Daoy (cell line): ENCODE measurements around the gene CTH. TPM values are rescaled to one million over a fixed set of nuclear protein-coding genes. Genes with fewer than 3 reads are reported as not detected.
"Not testable (repeated sequence)": the region's sequence is repeated elsewhere in the genome, so short reads cannot be mapped to it uniquely, and the experiment has no call there.

Source experiments
- DNase-seq: peaks from one replicate; pipeline ENCODE4 v3.0.0-alpha.2; 2015; ENCODE audit warnings: low read depth
- total RNA-seq: library from RNA; depleted of rRNA; stranded (reverse); fragments of >200 nt; shearing (Covaris generic); gene quantifications from 2 replicates; pipeline ENCODE4 v1.2.3, GENCODE V29; 2014

The CTH gene
- total RNA-seq, 1 experiment from 2014 or later, result 4.8 TPM

DNA sequence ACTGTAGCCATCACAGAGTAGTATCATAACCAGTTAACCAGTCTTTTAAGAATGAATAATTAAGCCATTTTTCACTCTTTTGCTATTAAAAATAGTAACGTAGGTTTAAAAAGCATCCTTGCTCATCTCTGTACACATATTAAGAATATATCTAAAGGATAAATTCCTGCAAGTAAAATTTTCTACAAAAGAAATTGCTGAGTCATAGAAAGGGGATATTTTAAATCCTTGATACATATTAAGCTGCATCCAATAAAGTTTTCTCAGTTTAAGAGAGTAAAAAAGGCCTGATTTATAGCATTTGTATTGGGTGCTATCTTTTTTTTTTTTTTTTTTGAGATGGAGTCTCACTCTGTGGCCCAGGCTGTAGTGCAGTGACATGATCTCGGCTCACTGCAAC is 1.9 kb upstream of the CTH start:
- DNase-seq, result no peak

DNA sequence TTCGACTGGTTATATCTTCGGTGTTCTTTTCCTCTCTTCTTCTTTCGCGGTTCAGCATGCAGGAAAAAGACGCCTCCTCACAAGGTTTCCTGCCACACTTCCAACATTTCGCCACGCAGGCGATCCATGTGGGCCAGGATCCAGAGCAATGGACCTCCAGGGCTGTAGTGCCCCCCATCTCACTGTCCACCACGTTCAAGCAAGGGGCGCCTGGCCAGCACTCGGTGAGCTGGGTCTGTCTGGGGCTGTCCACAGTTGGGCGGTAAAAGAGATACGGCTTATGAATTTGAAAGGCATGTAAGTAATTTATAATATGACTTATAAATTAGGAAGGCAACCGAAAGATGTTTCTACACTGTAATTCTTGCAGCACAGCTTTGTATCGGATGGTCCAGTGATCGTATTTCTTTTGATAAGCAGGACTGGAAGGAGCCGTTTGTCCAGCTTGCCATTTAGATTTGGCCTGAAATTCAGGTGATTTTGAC is 334 bp downstream of the CTH start:
- no peak for DNase-seq

DNA sequence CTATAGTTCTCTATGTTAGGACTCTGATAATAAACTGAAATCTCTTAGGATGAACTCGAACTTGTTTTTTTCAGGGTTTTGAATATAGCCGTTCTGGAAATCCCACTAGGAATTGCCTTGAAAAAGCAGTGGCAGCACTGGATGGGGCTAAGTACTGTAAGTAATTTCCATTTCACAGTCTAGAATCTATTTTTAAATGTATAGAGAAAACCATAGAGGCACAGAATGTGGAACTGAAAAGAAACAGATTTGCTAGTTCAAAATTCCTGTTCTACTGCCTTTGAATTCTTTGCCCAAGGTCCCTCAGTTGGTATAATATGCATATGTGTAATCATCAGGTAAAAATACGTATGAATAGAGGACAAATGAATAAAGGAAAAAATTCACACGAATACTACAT is 4.8 kb downstream of the CTH start:
- no peak for DNase-seq

- DNase-seq, result not testable (repeated sequence)
These were observed 8.1 kb downstream of the CTH start for GRCh38 chr1:70418973-70419734.

DNA sequence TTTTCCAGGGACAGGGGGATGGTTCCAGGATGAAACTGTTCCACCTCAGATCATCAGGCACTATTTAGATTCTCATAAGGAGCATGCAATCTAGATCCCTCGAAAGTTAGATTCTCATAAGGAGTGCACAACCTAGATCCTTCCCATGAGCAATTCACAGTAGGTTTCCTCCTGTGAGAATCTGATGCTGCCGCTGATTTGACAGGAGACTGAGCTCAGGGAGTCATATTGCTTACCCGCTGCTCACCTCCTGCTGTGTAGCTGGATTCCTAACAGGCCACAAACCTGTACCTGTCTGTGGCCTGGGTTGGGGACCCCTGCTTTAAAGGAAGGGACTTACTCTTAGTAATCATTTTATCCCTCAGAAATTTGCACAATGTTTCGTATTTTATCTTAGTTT is 9.3 kb downstream of the CTH start:
- DNase-seq, result no peak

DNA sequence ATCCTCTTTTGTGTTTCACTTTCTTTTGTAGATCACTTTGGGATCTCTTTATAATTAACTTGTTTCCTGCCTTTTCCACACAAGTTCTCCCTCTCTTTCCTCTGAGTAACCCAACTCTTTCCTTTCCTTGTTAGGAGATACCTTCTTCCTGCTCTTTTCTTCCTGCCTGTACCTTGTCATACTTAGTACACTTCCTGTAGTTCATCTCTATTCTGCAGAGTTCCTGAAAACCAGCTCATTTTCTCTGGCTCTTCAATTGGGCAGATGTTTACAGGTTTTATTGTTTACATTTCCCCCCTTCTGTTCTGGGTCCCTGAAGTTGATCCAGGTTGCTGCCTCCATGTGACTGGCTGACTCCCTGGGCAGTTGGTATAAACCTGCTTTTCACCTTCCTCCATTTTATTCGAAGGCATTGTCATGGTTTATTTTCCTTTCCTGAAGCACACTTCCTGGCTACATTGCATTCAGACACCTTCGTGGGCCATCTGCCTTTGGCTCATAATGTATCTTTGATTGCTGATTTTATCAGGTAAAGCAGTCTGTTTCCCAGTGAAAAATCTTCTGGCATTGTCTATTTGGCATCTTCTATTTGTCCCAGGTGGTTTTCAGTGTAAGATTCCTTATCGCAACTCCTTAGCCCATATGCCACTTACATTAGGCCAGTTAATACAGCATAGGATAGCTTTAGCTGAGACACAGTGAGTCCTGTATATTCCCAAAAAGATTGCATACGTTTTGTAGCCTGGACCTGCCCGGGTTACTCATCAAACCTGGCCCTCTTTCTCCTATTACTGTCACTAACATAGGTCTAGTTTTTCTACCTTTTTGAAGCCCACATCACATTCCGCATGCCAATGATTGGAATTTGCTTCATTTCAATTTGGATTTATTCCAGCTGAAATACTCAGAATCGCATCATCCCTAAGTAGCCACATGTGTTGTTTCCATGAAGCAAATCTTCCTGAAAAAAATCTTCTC is 15.4 kb downstream of the CTH start:
- DNase-seq, result no peak

- DNase-seq, result no peak
These were observed 16.9 kb downstream of the CTH start for GRCh38 chr1:70427976-70428375.

GRCh38 chr1:70429219-70429618 is 18.2 kb downstream of the CTH start:
- no peak for DNase-seq

DNA sequence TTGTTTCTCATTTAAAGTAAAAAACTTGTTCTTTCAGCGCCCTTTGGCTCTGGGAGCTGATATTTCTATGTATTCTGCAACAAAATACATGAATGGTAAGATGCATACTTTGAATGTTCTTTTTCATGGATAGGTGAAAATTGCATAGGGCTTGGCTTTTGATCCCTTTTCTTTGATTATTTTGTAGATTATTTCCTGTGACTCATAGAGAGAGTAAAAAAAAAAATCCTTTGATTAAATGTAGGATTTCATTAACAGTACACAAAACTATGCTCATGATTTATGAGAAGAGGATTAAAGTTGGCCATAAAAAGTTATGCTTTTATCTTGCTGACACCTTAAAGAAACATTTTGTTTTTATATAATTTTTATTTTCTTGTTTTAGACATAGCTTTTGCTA is 18.7 kb downstream of the CTH start:
- DNase-seq, result no peak

DNA sequence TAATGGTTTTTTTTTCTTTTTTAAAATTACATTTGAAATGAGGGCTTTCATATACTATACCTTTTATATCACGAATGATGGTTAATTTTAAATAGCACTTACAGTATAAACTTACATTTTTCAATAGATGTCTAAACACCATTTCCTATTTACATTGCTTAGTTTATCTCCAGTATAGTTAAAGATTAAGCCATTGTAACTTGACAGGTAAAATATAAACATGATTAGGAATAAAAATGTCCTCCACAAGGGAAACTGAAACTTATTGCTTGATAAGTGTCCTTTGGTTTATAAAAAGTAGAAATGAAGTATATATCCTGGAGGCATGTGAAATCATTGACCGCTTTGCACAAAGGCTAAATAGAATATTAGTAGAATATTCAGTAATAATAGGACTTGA is 20.2 kb downstream of the CTH start:
- no peak for DNase-seq

DNA sequence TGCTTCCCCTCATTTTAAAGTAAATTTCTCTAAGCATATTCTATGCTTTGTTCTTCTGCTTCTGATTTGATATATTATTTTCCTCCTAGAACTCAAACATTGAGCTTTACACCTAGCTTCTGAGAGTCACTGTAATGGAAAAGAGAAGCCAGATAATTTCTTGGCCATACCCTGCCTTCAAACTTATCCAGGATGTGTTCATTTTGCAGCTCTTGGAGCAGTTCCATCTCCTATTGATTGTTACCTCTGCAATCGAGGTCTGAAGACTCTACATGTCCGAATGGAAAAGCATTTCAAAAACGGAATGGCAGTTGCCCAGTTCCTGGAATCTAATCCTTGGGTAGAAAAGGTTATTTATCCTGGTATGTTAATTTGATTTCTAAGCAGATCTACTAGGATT is 20.8 kb downstream of the CTH start:
- DNase-seq, result no peak

DNA sequence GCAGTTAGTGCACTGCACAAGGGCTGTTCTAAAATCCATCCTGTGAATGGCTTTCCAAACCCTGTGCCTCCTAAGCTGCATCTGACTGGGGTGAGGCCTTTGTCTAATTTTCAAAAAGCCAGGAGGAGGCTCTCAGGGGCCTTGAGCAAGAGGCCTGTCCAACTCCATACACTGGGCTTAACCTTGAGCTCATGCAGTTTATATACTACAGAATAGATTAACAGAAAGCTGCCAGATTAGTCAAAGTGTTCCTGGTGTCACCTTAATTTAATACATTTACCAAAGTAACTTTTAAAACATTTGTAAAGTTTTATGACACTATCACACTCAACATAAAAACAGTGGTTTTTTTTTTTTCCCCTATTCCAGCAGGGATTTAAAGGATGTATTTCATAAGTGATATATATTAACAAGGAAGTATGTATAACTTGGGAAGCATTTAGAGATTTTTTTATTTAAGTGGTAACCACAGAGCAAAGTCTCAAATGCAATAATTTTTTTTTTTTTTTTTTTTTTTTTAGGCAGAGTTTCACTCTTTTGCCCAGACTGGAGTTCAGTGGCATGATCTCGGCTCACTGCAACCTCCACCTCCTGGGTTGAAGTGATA is 23.3 kb downstream of the CTH start:
- no peak for DNase-seq

DNA sequence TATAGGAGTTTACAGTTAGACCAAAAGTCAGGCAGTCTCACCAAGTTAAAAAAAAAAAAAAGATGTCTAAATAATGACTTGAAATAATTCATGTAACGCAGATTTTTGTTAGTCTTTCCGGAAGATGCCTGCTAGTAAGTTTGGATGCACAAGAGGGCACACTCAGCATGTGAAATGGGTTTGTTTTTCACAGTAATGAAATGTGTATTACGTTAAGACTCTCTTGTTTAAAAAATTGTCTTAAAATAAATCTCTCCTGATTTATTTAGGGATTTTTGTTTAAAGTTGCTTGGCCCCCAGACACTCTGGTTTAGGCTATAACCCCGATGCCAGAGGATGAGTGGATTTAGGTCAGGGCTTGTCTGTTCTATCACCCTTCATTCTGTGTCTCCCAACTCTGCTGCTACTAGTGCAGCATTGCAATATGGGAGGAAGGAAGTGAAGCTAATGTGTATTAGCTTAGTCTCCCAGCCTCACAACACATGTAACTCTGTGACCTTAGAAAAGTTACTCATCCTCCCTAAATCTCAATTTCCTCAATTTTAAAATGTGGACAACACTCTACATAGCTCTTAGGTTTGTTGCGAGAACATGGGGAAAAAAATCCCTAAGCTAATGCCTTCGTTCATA is 25.7 kb downstream of the CTH start:
- no peak for DNase-seq

DNA sequence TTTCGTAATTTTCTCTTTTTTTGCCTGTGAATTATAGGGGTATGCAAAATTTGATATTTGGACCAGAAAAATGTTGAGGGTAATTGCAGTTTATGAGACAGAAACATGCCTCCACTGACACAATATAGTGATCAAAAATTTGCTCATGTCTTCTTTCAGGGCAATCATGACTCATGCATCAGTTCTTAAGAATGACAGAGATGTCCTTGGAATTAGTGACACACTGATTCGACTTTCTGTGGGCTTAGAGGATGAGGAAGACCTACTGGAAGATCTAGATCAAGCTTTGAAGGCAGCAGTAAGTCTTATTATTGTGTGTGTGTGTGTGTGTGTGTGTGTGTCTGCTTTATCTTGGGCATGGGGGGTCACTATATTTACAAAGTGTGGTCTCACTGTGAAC is 27.5 kb downstream of the CTH start:
- DNase-seq, result no peak

GRCh38 chr1:70440642-70441391 is 29.7 kb downstream of the CTH start:
- DNase-seq, result no peak

GRCh38 chr1:70441392-70442035 is 30.4 kb downstream of the CTH start:
- no peak for DNase-seq

- no peak for DNase-seq
These were observed 31.4 kb downstream of the CTH start for GRCh38 chr1:70442490-70442889.

- DNase-seq, result no peak
These were observed 32.7 kb downstream of the CTH start for GRCh38 chr1:70443739-70444138.

- no peak for DNase-seq
These were observed 38.0 kb downstream of the CTH start for GRCh38 chr1:70449049-70449448.

GRCh38 chr1:70452164-70452939 is 41.3 kb downstream of the CTH start:
- not testable (repeated sequence) for DNase-seq
